H9 (cell line): ENCODE results near the gene WNT9A. TPM values are rescaled to one million over a fixed set of nuclear protein-coding genes. Genes with fewer than 3 reads are reported as not detected.

ENCODE experiments used
- DNase-seq: peaks from one replicate; pipeline ENCODE4 v3.0.0-alpha.2; 2017
- H2AFZ ChIP-seq: one replicate; pipeline ENCODE4 v1.6.1; 2013; ENCODE audit warnings: mild to moderate bottlenecking, low read length, control low read depth, moderate library complexity
- H2AK5ac ChIP-seq: 2 replicates; pipeline ENCODE4 v1.6.1; 2013; ENCODE audit warnings: low read length, control low read depth, mixed read lengths; ENCODE audit not compliant: insufficient read length
- H2BK120ac ChIP-seq: one replicate; pipeline ENCODE4 v1.6.1; 2013; ENCODE audit warnings: low read depth, mild to moderate bottlenecking, low read length, control low read depth, inconsistent platforms; ENCODE audit not compliant: poor library complexity, severe bottlenecking
- H2BK12ac ChIP-seq: 2 replicates; pipeline ENCODE4 v1.6.1; 2013; ENCODE audit warnings: low read length, control low read depth, mixed read lengths, low read depth; ENCODE audit not compliant: insufficient read length
- H2BK15ac ChIP-seq: 2 replicates; pipeline ENCODE4 v1.6.1; 2013; ENCODE audit warnings: low read depth, low read length, control low read depth
- H2BK20ac ChIP-seq: one replicate; pipeline ENCODE4 v1.6.1; 2013; ENCODE audit warnings: low read depth, mild to moderate bottlenecking, low read length, control low read depth, inconsistent platforms; ENCODE audit not compliant: poor library complexity, severe bottlenecking
- H2BK5ac ChIP-seq: 2 replicates; pipeline ENCODE4 v1.6.1; 2013; ENCODE audit warnings: low read length, control low read depth, mixed read lengths; ENCODE audit not compliant: insufficient read length
- H3K14ac ChIP-seq: 2 replicates; pipeline ENCODE4 v1.6.1; 2013; ENCODE audit warnings: low read length, control low read depth; ENCODE audit not compliant: insufficient read depth
- H3K18ac ChIP-seq: 2 replicates; pipeline ENCODE4 v1.6.1; 2013; ENCODE audit warnings: low read depth, mild to moderate bottlenecking, mixed read lengths, low read length, control low read depth; ENCODE audit not compliant: insufficient read length
- H3K23ac ChIP-seq: 2 replicates; pipeline ENCODE4 v1.6.1; 2013; ENCODE audit warnings: low read length, control low read depth, mixed read lengths, low read depth; ENCODE audit not compliant: insufficient read length
- H3K23me2 ChIP-seq: 2 replicates; pipeline ENCODE4 v1.6.1; 2013; ENCODE audit warnings: low read depth, mild to moderate bottlenecking, mixed read lengths, low read length, control low read depth; ENCODE audit not compliant: insufficient read length, poor library complexity, severe bottlenecking
- H3K27ac ChIP-seq: 2 replicates; pipeline ENCODE4 v1.5.1; 2013; ENCODE audit warnings: low read length, control low read depth, mixed read lengths, low read depth; ENCODE audit not compliant: insufficient read length
- H3K27me3 ChIP-seq: 2 replicates; pipeline ENCODE4 v1.6.1; 2013; ENCODE audit warnings: low read length, control low read depth, inconsistent platforms; ENCODE audit not compliant: insufficient read depth
- H3K4ac ChIP-seq: 2 replicates; pipeline ENCODE4 v1.6.1; 2013; ENCODE audit warnings: low read depth, mild to moderate bottlenecking, control low read depth, inconsistent platforms, low read length, moderate library complexity
- H3K4me1 ChIP-seq: 2 replicates; pipeline ENCODE4 v1.6.1; 2013; ENCODE audit warnings: low read length, control low read depth, inconsistent platforms; ENCODE audit not compliant: insufficient read depth
- H3K4me2 ChIP-seq: 2 replicates; pipeline ENCODE4 v1.6.1; 2013; ENCODE audit warnings: low read length, control low read depth, mixed read lengths; ENCODE audit not compliant: insufficient read length, insufficient read depth
- H3K56ac ChIP-seq: 2 replicates; pipeline ENCODE4 v1.6.1; 2013; ENCODE audit warnings: low read depth, mild to moderate bottlenecking, mixed read lengths, low read length, control low read depth; ENCODE audit not compliant: insufficient read length
- H3K79me1 ChIP-seq: 2 replicates; pipeline ENCODE4 v1.6.1; 2013; ENCODE audit warnings: low read depth, mild to moderate bottlenecking, moderate library complexity, low read length, control low read depth, inconsistent platforms; ENCODE audit not compliant: insufficient read depth, poor library complexity, severe bottlenecking
- H3K79me2 ChIP-seq: 2 replicates; pipeline ENCODE4 v1.6.1; 2013; ENCODE audit warnings: low read length, control low read depth, inconsistent platforms; ENCODE audit not compliant: insufficient read depth
- H3K9ac ChIP-seq: 2 replicates; pipeline ENCODE4 v1.6.1; 2013; ENCODE audit warnings: low read length, control low read depth, mixed read lengths; ENCODE audit not compliant: insufficient read length; ENCODE audit errors: extremely low read depth
- H3K9me3 ChIP-seq: one replicate; pipeline ENCODE4 v1.6.1; 2013; ENCODE audit warnings: low read depth, low read length, inconsistent platforms; ENCODE audit not compliant: control insufficient read depth
- H3T11ph ChIP-seq: one replicate; pipeline ENCODE4 v1.6.1; 2013; ENCODE audit warnings: mild to moderate bottlenecking, low read length, control low read depth, inconsistent platforms
- H4K20me1 ChIP-seq: one replicate; pipeline ENCODE4 v1.6.1; 2013; ENCODE audit not compliant: control insufficient read depth, insufficient read length, insufficient read depth
- H4K5ac ChIP-seq: 2 replicates; pipeline ENCODE4 v1.6.1; 2013; ENCODE audit warnings: low read depth, mild to moderate bottlenecking, mixed read lengths, low read length, control low read depth; ENCODE audit not compliant: insufficient read length
- H4K8ac ChIP-seq: replicated peaks from 2 replicates; pipeline ENCODE4 v1.6.1; 2013; ENCODE audit warnings: low read length, control low read depth, mixed read lengths, low read depth; ENCODE audit not compliant: insufficient read length
- H4K91ac ChIP-seq: 2 replicates; pipeline ENCODE4 v1.6.1; 2013; ENCODE audit warnings: low read depth, mild to moderate bottlenecking, moderate library complexity, mixed read lengths, low read length, control low read depth; ENCODE audit not compliant: insufficient read length
- H3K27ac Mint-ChIP-seq, 3 experiments: 2 replicates in 2 of 3; 3 replicates in 1 of 3; pipeline ENCODE4 v1.8.0; 2020 to 2021; ENCODE audit warnings: mixed read lengths in 3 of 3, mild to moderate bottlenecking in 1 of 3, moderate library complexity in 1 of 3
- H3K27me3 Mint-ChIP-seq: 2 replicates; pipeline ENCODE4 v1.8.0; 2021; ENCODE audit warnings: low read depth, mild to moderate bottlenecking, moderate library complexity, mixed read lengths
- H3K36me3 Mint-ChIP-seq, 3 experiments: 2 replicates in 2 of 3; 3 replicates in 1 of 3; pipeline ENCODE4 v1.8.0; 2020 to 2021; ENCODE audit warnings: low read depth in 3 of 3, mixed read lengths in 3 of 3; ENCODE audit not compliant: insufficient read depth in 1 of 3
- H3K4me1 Mint-ChIP-seq, 2 experiments: 2 replicates each; pipeline ENCODE4 v1.8.0; 2020; ENCODE audit warnings: mixed read lengths in 2 of 2
- H3K4me3 Mint-ChIP-seq, 2 experiments: 2 replicates in 1 of 2; 3 replicates in 1 of 2; pipeline ENCODE4 v1.8.0; 2020 to 2021; ENCODE audit warnings: mild to moderate bottlenecking in 2 of 2, mixed read lengths in 2 of 2, moderate library complexity in 1 of 2
- H3K9me3 Mint-ChIP-seq, 2 experiments: 2 replicates in 1 of 2; 3 replicates in 1 of 2; pipeline ENCODE4 v1.8.0; 2020; ENCODE audit warnings: mild to moderate bottlenecking in 2 of 2, mixed read lengths in 2 of 2, moderate library complexity in 1 of 2
- CTCF ChIP-seq: fragments of 200-600 bp; sonication (generic); conservative IDR thresholded peaks from 3 replicates; pipeline ENCODE4 v1.8.0; 2021; ENCODE audit warnings: antibody characterized with exemption, mild to moderate bottlenecking
- WGBS: extraction: QIAGEN DNeasy Blood & Tissue Kit; methylation state at CpG from one replicate; pipeline ENCODE4 v1.1.7; 2013; ENCODE audit warnings: missing lambda C conversion rate, low lambda C conversion rate, mixed read lengths; ENCODE audit not compliant: insufficient read length; ENCODE audit errors: extremely low coverage; 5-methylcytosine and 5-hydroxymethylcytosine counted together
- total RNA-seq: library from RNA; stranded (reverse); gene quantifications from 2 replicates; pipeline ENCODE4 v1.2.1, GENCODE V29; 2021

The WNT9A gene
- total RNA-seq, 1 experiment from 2014 or later: 0.77 TPM

GRCh38 chr1:227923353-227924167 is 24.2 kb downstream of the WNT9A start:
- no peak for DNase-seq
- no peak overlapping the region for H4K5ac ChIP-seq
- H3K56ac ChIP-seq: no peak overlapping the region
- H3K4me1 ChIP-seq: peaks cover 4% of the 10 kb centered on the region; the same call in 1 of the 2 replicates
- H3K23me2 ChIP-seq: no peaks in the 10 kb centered on the region
- H3K27ac ChIP-seq: no peak overlapping the region
- Mint-ChIP-seq H3K4me1 (peaks cover 12 to 25% of the 10 kb centered on the region in 2 experiments), H3K4me3 (no peak overlapping the region), H3K27ac (no peak overlapping the region), H3K27me3 (no peaks in the 10 kb centered on the region), H3K36me3 (no peaks in the 10 kb centered on the region), H3K9me3 (no peaks in the 10 kb centered on the region)
- no peak overlapping the region for H2AFZ ChIP-seq
- no peak overlapping the region for H3K4me2 ChIP-seq
- no peak for TF ChIP-seq CTCF
- H2AK5ac ChIP-seq: no peak overlapping the region
- no peak overlapping the region for H4K91ac ChIP-seq
- H3K18ac ChIP-seq: no peak overlapping the region
- no peak overlapping the region for H3K4ac ChIP-seq
- no peak overlapping the region for H3K14ac ChIP-seq
- no CpG with 5 or more reads among the region's 18 CpGs for WGBS
- H2BK5ac ChIP-seq: no peak overlapping the region
- H2BK12ac ChIP-seq: no peak overlapping the region
- H2BK15ac ChIP-seq: no peak overlapping the region
- no peak overlapping the region for H3K23ac ChIP-seq
- no peak overlapping the region for H2BK120ac ChIP-seq
- no peaks in the 10 kb centered on the region for H4K20me1 ChIP-seq
- no peaks in the 10 kb centered on the region for H3K79me1 ChIP-seq
- no peaks in the 10 kb centered on the region for H3K79me2 ChIP-seq
- no peak overlapping the region for H3K9ac ChIP-seq
- H3T11ph ChIP-seq: no peak overlapping the region
- no peak overlapping the region for H2BK20ac ChIP-seq
- H4K8ac ChIP-seq: no peak overlapping the region
- no peaks in the 10 kb centered on the region for H3K9me3 ChIP-seq
- no peaks in the 10 kb centered on the region for H3K27me3 ChIP-seq
